ENCODE measurements around the gene IGFALS.

Gene IGFALS

GRCh38 chr16:1784977-1785845 lies 8.3 kb downstream of the IGFALS start:
- DNase-seq (ENCODE audit: low spot score), result no peak
- TF ChIP-seq CTCF (IDR thresholded peaks at IDR 0.05; ENCODE audit: extremely low read depth, missing control alignments), result no peak

- DNase-seq (ENCODE audit: low spot score), result peak; percentile 99
- no peak for TF ChIP-seq CTCF (IDR thresholded peaks at IDR 0.05; ENCODE audit: extremely low read depth, missing control alignments)
Observed at GRCh38 chr16:1782408-1783264, 10.9 kb downstream of the IGFALS start, which contains the start of the genes NUBP2 and SPSB3. Gene NUBP2 (plus strand): TSS chr16:1782960. CDS start chr16:1783021, 61 bp downstream. Gene SPSB3 (minus strand): TSS chr16:1782571. CDS start chr16:1781483, 1,088 bp downstream.

- DNase-seq (ENCODE audit: low spot score), result peak; percentile 67
- no peak for TF ChIP-seq CTCF (IDR thresholded peaks at IDR 0.05; ENCODE audit: extremely low read depth, missing control alignments)
Observed at GRCh38 chr16:1781758-1782407, 11.6 kb downstream of the IGFALS start.

GRCh38 chr16:1781254-1781653 lies 12.3 kb downstream of the IGFALS start:
- no peak for DNase-seq (ENCODE audit: low spot score)
- TF ChIP-seq CTCF (IDR thresholded peaks at IDR 0.05; ENCODE audit: extremely low read depth, missing control alignments), result no peak

- DNase-seq (ENCODE audit: low spot score), result no peak
- no peak for TF ChIP-seq CTCF (IDR thresholded peaks at IDR 0.05; ENCODE audit: extremely low read depth, missing control alignments)
Observed at GRCh38 chr16:1780677-1781072, 12.8 kb downstream of the IGFALS start.

- no peak for TF ChIP-seq CTCF (IDR thresholded peaks at IDR 0.05; ENCODE audit: extremely low read depth, missing control alignments)
- DNase-seq (ENCODE audit: low spot score), result no peak
Observed at GRCh38 chr16:1779741-1780676, 13.5 kb downstream of the IGFALS start.
